ENCODE results near the gene DMAC2L.

GRCh38 chr14:50375760-50376159 lies 63.6 kb downstream of the DMAC2L start:
- no peak for TF ChIP-seq EP300 (conservative IDR thresholded peaks at IDR 0.05; ENCODE audit: poor library complexity, severe bottlenecking)
- TF ChIP-seq CTCF (IDR thresholded peaks at IDR 0.05; ENCODE audit: poor library complexity, severe bottlenecking): no peak
- TF ChIP-seq RAD21 (conservative IDR thresholded peaks at IDR 0.05): no peak
- no peak for TF ChIP-seq POLR2AphosphoS5 (IDR thresholded peaks at IDR 0.05)
- no peak for TF ChIP-seq REST (IDR thresholded peaks at IDR 0.05; ENCODE audit: borderline replicate concordance)
- TF ChIP-seq SMC3 (conservative IDR thresholded peaks at IDR 0.05; ENCODE audit: poor library complexity): no peak
- TF ChIP-seq MXI1 (conservative IDR thresholded peaks at IDR 0.05; ENCODE audit: poor library complexity, severe bottlenecking): no peak
- no peak for TF ChIP-seq EZH2 (IDR thresholded peaks at IDR 0.05; ENCODE audit: borderline replicate concordance, insufficient read depth, low read length, poor library complexity, severe bottlenecking)
